AG09319 (cell line): ENCODE results near the gene BCAS4.
"Not testable (repeated sequence)": the region's sequence is repeated elsewhere in the genome, so short reads cannot be mapped to it uniquely, and the experiment has no call there.

Source experiments
- DNase-seq: peaks from one replicate; pipeline ENCODE4 v3.0.0-alpha.2; 2010; ENCODE audit warnings: low read depth; ENCODE audit errors: extremely low read depth
- TF ChIP-seq, protein P1 (sequence below): IDR thresholded peaks from 2 replicates; pipeline ENCODE4 v1.5.1; 2011; ENCODE audit warnings: low read depth, mild to moderate bottlenecking, inconsistent platforms, low read length, moderate library complexity

Gene BCAS4

DNA sequence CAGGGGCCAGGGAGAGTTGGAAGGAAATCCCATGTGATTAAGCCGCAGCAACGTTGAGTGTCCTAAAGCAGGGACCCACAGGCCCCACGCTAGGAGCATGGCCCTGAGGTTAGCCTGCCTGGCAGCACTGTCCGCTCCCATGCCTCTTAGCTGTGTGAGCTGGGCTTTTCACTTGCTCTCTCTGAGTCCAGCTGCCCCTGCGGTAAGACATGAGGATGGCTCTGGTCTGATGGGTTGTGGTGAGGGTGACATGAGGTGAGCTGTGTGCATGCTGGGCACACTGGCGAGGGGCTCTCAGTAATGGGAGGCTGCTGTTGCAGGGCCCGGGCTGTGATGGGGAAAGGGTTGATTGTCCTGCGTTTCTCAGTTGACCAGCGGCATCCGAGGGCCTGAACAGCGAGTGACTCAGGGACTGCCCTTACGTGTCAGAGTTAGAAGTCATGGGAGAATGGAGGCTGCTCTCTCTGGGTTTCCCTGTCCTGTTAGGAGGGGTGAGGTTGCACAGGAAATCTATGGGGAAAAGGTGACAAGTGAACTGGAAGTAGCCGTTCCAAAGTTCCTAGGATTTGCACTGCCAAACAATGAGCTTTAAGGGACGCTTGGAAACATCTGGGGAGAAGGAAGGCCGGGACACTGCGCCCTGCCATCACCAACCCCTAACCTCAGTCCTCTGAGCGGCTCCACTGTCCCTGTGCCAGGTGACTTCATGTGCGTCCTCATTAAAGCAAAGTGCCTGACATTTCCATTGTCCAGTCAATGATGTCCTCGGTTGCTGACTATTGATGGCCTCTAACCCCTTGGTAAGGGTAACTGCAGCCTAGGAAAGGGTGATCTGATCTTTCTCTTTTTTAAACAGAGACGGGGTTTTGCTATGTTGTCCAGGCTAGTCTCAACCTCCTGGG lies 85.0 kb downstream of the BCAS4 start:
- TF ChIP-seq, protein P1, sequence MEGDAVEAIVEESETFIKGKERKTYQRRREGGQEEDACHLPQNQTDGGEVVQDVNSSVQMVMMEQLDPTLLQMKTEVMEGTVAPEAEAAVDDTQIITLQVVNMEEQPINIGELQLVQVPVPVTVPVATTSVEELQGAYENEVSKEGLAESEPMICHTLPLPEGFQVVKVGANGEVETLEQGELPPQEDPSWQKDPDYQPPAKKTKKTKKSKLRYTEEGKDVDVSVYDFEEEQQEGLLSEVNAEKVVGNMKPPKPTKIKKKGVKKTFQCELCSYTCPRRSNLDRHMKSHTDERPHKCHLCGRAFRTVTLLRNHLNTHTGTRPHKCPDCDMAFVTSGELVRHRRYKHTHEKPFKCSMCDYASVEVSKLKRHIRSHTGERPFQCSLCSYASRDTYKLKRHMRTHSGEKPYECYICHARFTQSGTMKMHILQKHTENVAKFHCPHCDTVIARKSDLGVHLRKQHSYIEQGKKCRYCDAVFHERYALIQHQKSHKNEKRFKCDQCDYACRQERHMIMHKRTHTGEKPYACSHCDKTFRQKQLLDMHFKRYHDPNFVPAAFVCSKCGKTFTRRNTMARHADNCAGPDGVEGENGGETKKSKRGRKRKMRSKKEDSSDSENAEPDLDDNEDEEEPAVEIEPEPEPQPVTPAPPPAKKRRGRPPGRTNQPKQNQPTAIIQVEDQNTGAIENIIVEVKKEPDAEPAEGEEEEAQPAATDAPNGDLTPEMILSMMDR = no peak
- no peak for DNase-seq

DNA sequence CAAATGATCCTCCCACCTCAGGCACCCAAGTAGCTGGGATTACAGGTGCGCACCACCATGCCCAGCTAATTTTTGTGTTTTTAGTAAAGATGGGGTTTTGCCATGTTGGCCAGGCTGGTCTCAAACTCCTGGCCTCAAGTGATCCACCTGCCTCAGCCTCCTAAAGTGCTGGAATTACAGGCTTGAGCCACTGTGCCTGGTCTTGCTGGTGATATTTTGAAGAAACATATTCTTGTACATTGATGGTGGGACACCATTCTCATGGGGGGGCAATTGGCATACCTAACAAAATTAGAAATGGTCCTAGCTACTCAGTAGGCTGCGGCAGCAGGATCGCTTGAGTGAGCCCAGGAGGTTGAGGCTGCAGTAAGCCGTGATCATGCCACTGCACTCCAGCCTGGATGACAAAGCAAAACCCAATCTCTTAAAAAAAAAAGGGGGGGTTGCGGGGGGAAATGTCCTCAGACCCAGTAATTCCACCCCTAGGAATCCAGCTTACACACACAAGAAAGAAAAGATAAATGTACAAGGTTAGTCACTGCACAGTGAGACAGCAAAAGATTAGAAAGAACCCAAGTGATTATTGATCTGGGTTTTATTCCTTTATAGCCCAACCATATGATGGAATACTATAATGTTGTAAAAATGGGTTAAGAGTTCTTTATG lies 87.0 kb downstream of the BCAS4 start:
- DNase-seq = not testable (repeated sequence)

DNA sequence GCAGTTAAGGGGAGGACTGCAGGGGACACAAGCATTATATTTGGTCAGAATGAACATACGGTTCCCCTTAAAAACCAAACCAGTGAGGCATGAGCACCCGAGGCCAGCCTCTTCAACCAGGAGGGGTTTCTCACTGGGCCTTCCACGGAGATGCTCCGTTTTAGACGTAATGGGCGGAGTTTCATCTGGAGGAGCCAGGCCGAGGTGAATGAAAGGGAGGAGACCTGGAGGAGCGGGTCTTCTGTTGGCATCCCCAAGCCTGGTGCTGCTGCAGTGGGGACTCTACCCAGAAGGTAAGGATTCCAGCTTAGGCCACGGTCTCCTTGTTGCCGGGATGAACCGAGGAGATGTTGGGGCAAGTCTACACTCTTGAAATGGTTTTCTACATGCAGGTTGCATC lies 89.0 kb downstream of the BCAS4 start:
- DNase-seq = no peak
- TF ChIP-seq, protein P1 = no peak

DNA sequence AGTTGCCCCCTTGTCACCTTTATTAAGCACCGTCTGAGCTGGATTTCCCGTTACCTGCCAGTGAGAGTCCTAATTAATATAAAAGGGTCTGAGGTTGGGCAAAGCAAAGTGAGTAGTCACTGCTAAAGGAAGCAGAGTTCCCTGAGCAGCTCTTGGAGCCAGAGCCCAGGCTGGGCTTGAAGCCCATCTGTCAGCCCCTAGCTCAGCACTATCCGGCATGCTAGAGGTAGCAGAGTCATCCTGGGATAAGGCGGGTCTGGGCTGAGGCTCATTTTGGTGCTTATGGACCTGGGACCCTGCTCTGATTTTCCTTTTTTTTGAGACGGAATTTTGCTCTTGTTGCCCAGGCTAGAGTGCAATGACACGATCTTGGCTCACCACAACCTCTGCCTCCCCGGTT lies 90.2 kb downstream of the BCAS4 start:
- no peak for DNase-seq
- TF ChIP-seq, protein P1 = no peak

DNA sequence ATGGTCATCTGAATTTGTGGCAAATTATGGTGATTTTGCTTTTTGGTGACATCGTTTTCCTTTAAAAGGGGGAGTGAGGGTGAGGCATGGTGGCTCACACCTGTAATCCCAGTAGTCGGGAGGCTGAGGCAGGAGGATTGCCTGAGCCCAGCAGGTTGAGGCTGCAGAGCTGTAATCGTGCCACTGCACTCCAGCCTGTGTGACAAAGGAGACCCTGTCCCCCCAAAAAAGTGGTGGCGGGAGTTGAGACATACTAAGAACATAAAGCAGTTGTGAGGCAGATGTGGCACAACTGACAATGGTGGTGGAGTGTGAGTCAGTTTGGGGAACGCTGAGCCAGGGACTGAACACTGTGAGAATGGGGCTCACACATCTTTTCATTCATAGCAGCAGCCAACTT lies 90.9 kb downstream of the BCAS4 start:
- TF ChIP-seq, protein P1 = no peak
- no peak for DNase-seq

DNA sequence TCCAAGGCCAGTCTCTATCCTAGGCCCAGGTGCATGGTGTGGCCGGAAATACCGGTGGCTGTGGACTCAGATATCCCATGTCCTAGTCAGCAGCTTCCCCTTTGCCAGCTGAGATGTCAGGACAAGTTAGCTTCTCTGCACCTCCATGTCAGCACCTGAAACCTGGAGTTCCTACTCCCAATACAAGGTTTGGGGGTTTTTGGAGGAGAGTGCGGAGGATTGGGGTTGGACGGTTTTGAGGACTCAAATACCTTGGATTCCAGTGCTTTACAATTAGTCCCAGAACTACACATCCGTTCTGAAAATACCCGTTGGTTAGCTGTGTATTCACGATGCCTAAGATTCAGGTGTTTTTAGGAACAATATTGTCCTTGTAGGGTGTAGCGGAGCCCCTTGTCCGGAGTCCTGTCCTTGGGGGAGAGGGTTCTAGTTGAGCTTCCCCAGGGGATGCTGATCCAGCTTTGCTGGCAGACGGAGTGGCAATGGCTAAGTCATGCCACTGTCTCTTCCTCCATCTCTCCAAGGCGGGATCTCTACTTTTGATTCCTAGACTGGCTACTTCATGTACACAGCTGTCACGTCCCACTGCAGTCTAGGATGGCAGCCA lies 91.4 kb downstream of the BCAS4 start:
- TF ChIP-seq, protein P1 = no peak
- no peak for DNase-seq

DNA sequence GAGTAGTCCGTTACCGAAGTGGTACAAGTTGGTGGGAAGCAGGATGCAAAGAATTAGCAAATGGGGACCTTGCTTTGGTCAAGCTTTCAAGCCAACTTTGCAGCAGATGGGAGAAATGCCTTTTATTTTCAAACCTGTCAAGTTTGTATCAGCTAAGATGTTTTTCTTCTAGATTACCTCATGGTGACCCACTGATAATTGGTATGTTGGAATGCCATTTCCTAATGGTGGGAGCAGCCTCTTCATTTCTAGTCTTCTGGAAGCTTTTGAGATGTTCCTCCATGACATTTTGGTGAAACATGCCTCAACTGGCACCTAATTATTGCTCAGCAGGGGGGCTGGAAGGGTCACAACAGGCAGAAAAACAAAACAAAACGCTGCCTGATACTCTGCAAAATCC lies 92.7 kb downstream of the BCAS4 start:
- TF ChIP-seq, protein P1 = no peak
- DNase-seq = no peak
